BLaER1 treated with 17β-estradiol and CSF1 and Interleukin-3, amounts not matched to agents 10 nM and 100 nM (cell line): ENCODE results near the gene DCAKD.

Experiments used
- H3K27ac ChIP-seq, 11 experiments: shearing (Covaris generic); formaldehyde crosslinking; 2 replicates each; pipeline ENCODE4 v1.8.1; 2022
- H3K27me3 ChIP-seq, 11 experiments: shearing (Covaris generic); formaldehyde crosslinking; 2 replicates each; pipeline ENCODE4 v1.8.1; 2022
- H3K36me3 ChIP-seq, 11 experiments: shearing (Covaris generic); formaldehyde crosslinking; 2 replicates each; pipeline ENCODE4 v1.8.1; 2022
- H3K4me1 ChIP-seq, 10 experiments: shearing (Covaris generic); formaldehyde crosslinking; 2 replicates each; pipeline ENCODE4 v1.8.1; 2022
- H3K4me2 ChIP-seq, 11 experiments: shearing (Covaris generic); formaldehyde crosslinking; 2 replicates each; pipeline ENCODE4 v1.8.1; 2022
- H3K4me3 ChIP-seq, 10 experiments: shearing (Covaris generic); formaldehyde crosslinking; 2 replicates each; pipeline ENCODE4 v1.8.1; 2022
- H3K9ac ChIP-seq, 11 experiments: shearing (Covaris generic); formaldehyde crosslinking; 2 replicates each; pipeline ENCODE4 v1.8.1; 2022
- H3K9me3 ChIP-seq, 11 experiments: shearing (Covaris generic); formaldehyde crosslinking; replicated peaks in 1 of 11; 2 replicates each; pipeline ENCODE4 v1.8.1; 2022
- H4K20me1 ChIP-seq, 11 experiments: shearing (Covaris generic); formaldehyde crosslinking; 2 replicates each; pipeline ENCODE4 v1.8.1; 2022
- Cebpa-rat ChIP-seq, 11 experiments: shearing (Covaris generic); IDR thresholded peaks; 2 replicates each; pipeline ENCODE4 v1.8.1; 2022

The DCAKD gene

GRCh38 chr17:45091778-45092425 is 40.5 kb upstream of the DCAKD start:
- Histone ChIP-seq H4K20me1 (peaks cover 13 to 90% (median 54%) of the 10 kb centered on the region in 11 experiments; a peak in 21 of 22 replicates), H3K4me3 (no peak overlapping the region), H3K4me1 (peaks cover 0 to 12% (median 4%) of the 10 kb centered on the region in 10 experiments; a peak in 6 of 20 replicates), H3K9me3 (no peaks in the 10 kb centered on the region), H3K9ac (0 out of 22 replicates have a peak overlapping the region, but pooled peaks of 1 of the 11 experiments have one; percentile 16), H3K36me3 (peaks cover 98 to 100% (median 100%) of the 10 kb centered on the region in 11 experiments), H3K27me3 (no peaks in the 10 kb centered on the region), H3K27ac (no peak overlapping the region), H3K4me2 (no peak overlapping the region)
- no peak for TF ChIP-seq Cebpa-rat (IDR thresholded peaks at IDR 0.05)

- Histone ChIP-seq H3K4me1 (peaks cover 0 to 17% (median 2%) of the 10 kb centered on the region in 10 experiments; a peak in 6 of 20 replicates), H3K27me3 (no peaks in the 10 kb centered on the region), H3K9ac (no peak overlapping the region), H4K20me1 (peaks cover 6 to 85% (median 43%) of the 10 kb centered on the region in 11 experiments; a peak in 21 of 22 replicates), H3K4me2 (no peak overlapping the region), H3K27ac (no peak overlapping the region), H3K4me3 (no peak overlapping the region), H3K9me3 (no peaks in the 10 kb centered on the region), H3K36me3 (peaks cover 99 to 100% (median 100%) of the 10 kb centered on the region in 11 experiments)
- TF ChIP-seq Cebpa-rat (IDR thresholded peaks at IDR 0.05), result no peak
Observed at GRCh38 chr17:45090711-45091110, 39.3 kb upstream of the DCAKD start.

- H3K36me3 ChIP-seq, result peaks cover 99 to 100% (median 100%) of the 10 kb centered on the region in 11 experiments
Observed at GRCh38 chr17:45088741-45089140, 37.3 kb upstream of the DCAKD start.

GRCh38 chr17:45087978-45088377 is 36.5 kb upstream of the DCAKD start:
- no peak overlapping the region for H3K4me2 ChIP-seq
- H3K9me3 ChIP-seq, result no peaks in the 10 kb centered on the region
- no peak for TF ChIP-seq Cebpa-rat (IDR thresholded peaks at IDR 0.05)
- H3K27me3 ChIP-seq, result no peaks in the 10 kb centered on the region
- H3K36me3 ChIP-seq, result peaks cover 99 to 100% (median 100%) of the 10 kb centered on the region in 11 experiments
- peak overlapping the region in 2 of 11 experiments; percentile 16 to 23; a peak in 3 of 22 replicates for H3K9ac ChIP-seq
- H4K20me1 ChIP-seq, result peaks cover 0 to 70% (median 38%) of the 10 kb centered on the region in 11 experiments; a peak in 17 of 22 replicates
- peak overlapping the region in 1 of 11 experiments; percentile 16; a peak in 1 of 22 replicates for H3K27ac ChIP-seq
- no peak overlapping the region for H3K4me3 ChIP-seq
- peaks cover 0 to 17% (median 0%) of the 10 kb centered on the region in 10 experiments; a peak in 2 of 20 replicates for H3K4me1 ChIP-seq

More at GRCh38 chr17:45088741-45089140, 37.3 kb upstream of the DCAKD start:
- Histone ChIP-seq H3K4me1 (peaks cover 0 to 17% (median 0%) of the 10 kb centered on the region in 10 experiments; a peak in 2 of 20 replicates), H3K4me2 (no peak overlapping the region), H3K9me3 (no peaks in the 10 kb centered on the region), H3K4me3 (no peak overlapping the region), H3K27ac (no peak overlapping the region), H4K20me1 (peaks cover 0 to 78% (median 45%) of the 10 kb centered on the region in 11 experiments; a peak in 18 of 22 replicates), H3K9ac (peak overlapping the region in 1 of 11 experiments; percentile 29; a peak in 1 of 22 replicates), H3K27me3 (no peaks in the 10 kb centered on the region)
- TF ChIP-seq Cebpa-rat (IDR thresholded peaks at IDR 0.05), result no peak

- Histone ChIP-seq H3K9me3 (no peaks in the 10 kb centered on the region), H3K4me1 (peaks cover 0 to 17% (median 0%) of the 10 kb centered on the region in 10 experiments; a peak in 2 of 20 replicates), H3K4me3 (no peak overlapping the region), H3K27ac (peak overlapping the region in 1 of 11 experiments; percentile 16; a peak in 1 of 22 replicates), H3K4me2 (no peak overlapping the region), H4K20me1 (peaks cover 0 to 66% (median 33%) of the 10 kb centered on the region in 11 experiments; a peak in 17 of 22 replicates), H3K27me3 (no peaks in the 10 kb centered on the region), H3K36me3 (peaks cover 99 to 100% (median 100%) of the 10 kb centered on the region in 11 experiments), H3K9ac (peak overlapping the region in 1 of 11 experiments; percentile 16; a peak in 1 of 22 replicates)
- no peak for TF ChIP-seq Cebpa-rat (IDR thresholded peaks at IDR 0.05)
Observed at GRCh38 chr17:45087504-45087975, 36.1 kb upstream of the DCAKD start.

GRCh38 chr17:45086865-45087503 is 35.6 kb upstream of the DCAKD start:
- H3K27ac ChIP-seq, result no peak overlapping the region
- no peaks in the 10 kb centered on the region for H3K27me3 ChIP-seq
- H3K4me1 ChIP-seq, result peaks cover 0 to 17% (median 0%) of the 10 kb centered on the region in 10 experiments; a peak in 2 of 20 replicates
- no peak for TF ChIP-seq Cebpa-rat (IDR thresholded peaks at IDR 0.05)
- H4K20me1 ChIP-seq, result peaks cover 0 to 64% (median 29%) of the 10 kb centered on the region in 11 experiments; a peak in 16 of 22 replicates
- H3K4me2 ChIP-seq, result no peak overlapping the region
- peaks cover 99 to 100% (median 100%) of the 10 kb centered on the region in 11 experiments for H3K36me3 ChIP-seq
- no peak overlapping the region; a peak in 1 of 22 replicates for H3K9ac ChIP-seq
- no peaks in the 10 kb centered on the region for H3K9me3 ChIP-seq
- H3K4me3 ChIP-seq, result no peak overlapping the region

GRCh38 chr17:45086391-45086790 is 35.0 kb upstream of the DCAKD start:
- Histone ChIP-seq H3K4me2 (no peak overlapping the region), H3K9me3 (no peaks in the 10 kb centered on the region), H3K9ac (no peak overlapping the region; a peak in 1 of 22 replicates), H3K4me3 (no peak overlapping the region), H3K4me1 (peaks cover 0 to 17% (median 0%) of the 10 kb centered on the region in 10 experiments; a peak in 2 of 20 replicates), H3K27me3 (no peaks in the 10 kb centered on the region), H3K36me3 (peaks cover 99 to 100% (median 100%) of the 10 kb centered on the region in 11 experiments), H4K20me1 (peaks cover 0 to 65% (median 29%) of the 10 kb centered on the region in 11 experiments; a peak in 16 of 22 replicates), H3K27ac (no peak overlapping the region)
- TF ChIP-seq Cebpa-rat (IDR thresholded peaks at IDR 0.05), result no peak

GRCh38 chr17:45081047-45081703 is 29.7 kb upstream of the DCAKD start:
- no peaks in the 10 kb centered on the region for H3K27me3 ChIP-seq
- no peak overlapping the region for H3K9ac ChIP-seq
- H3K36me3 ChIP-seq, result peaks cover 64 to 95% (median 86%) of the 10 kb centered on the region in 11 experiments
- no peak overlapping the region; a peak in 1 of 22 replicates for H3K27ac ChIP-seq
- H3K4me2 ChIP-seq, result no peak overlapping the region
- no peaks in the 10 kb centered on the region for H3K9me3 ChIP-seq
- H3K4me1 ChIP-seq, result peaks cover 20 to 33% (median 26%) of the 10 kb centered on the region in 10 experiments
- TF ChIP-seq Cebpa-rat (IDR thresholded peaks at IDR 0.05), result no peak
- H3K4me3 ChIP-seq, result no peak overlapping the region
- peaks cover 9 to 71% (median 52%) of the 10 kb centered on the region in 11 experiments; a peak in 18 of 22 replicates for H4K20me1 ChIP-seq
